Progenitor cell of endocrine pancreas (in vitro differentiated cells): ENCODE data around the gene ZNF407. TPM values are rescaled to one million over a fixed set of nuclear protein-coding genes. Genes with fewer than 3 reads are reported as not detected.

ENCODE experiments used
- DNase-seq: peaks from one replicate; pipeline ENCODE4 v3.0.0; 2021; ENCODE audit warnings: low spot score; ENCODE audit not compliant: unreplicated experiment
- H3K27ac Mint-ChIP-seq: 2 replicates; pipeline ENCODE4 v1.8.0; 2021; ENCODE audit warnings: mild to moderate bottlenecking, moderate library complexity, mixed read lengths
- H3K27me3 Mint-ChIP-seq: 2 replicates; pipeline ENCODE4 v1.8.0; 2021; ENCODE audit warnings: mixed read lengths
- H3K36me3 Mint-ChIP-seq: 2 replicates; pipeline ENCODE4 v1.8.0; 2022; ENCODE audit warnings: mixed read lengths; ENCODE audit not compliant: insufficient read depth
- H3K4me1 Mint-ChIP-seq: 2 replicates; pipeline ENCODE4 v1.8.0; 2021; ENCODE audit warnings: low read depth, mixed read lengths
- H3K4me3 Mint-ChIP-seq: 2 replicates; pipeline ENCODE4 v1.8.0; 2021; ENCODE audit warnings: low read depth, mild to moderate bottlenecking, moderate library complexity, mixed read lengths
- H3K9me3 Mint-ChIP-seq: 2 replicates; pipeline ENCODE4 v1.8.0; 2021; ENCODE audit warnings: low read depth, mixed read lengths
- CTCF ChIP-seq: fragments of 200-600 bp; sonication (generic); IDR thresholded peaks from one replicate; pipeline ENCODE4 v1.5.0; 2021; ENCODE audit warnings: antibody characterized with exemption, mild to moderate bottlenecking; ENCODE audit not compliant: unreplicated experiment
- total RNA-seq: library from RNA; stranded (reverse); gene quantifications from 2 replicates; pipeline ENCODE4 v1.2.1, GENCODE V29; 2021

ZNF407 gene
- total RNA-seq, 1 donor from 2014 or later: 18.1 TPM

- Mint-ChIP-seq H3K4me3 (no peak overlapping the region), H3K27me3 (no peaks in the 10 kb centered on the region), H3K36me3 (no peaks in the 10 kb centered on the region), H3K4me1 (no peaks in the 10 kb centered on the region), H3K27ac (no peak overlapping the region), H3K9me3 (no peaks in the 10 kb centered on the region)
- no peak for DNase-seq
- TF ChIP-seq CTCF: no peak
These were observed 361.5 kb downstream of the ZNF407 start for GRCh38 chr18:74959216-74959615.

GRCh38 chr18:74961596-74961995 is 363.9 kb downstream of the ZNF407 start:
- no peaks in the 10 kb centered on the region for H3K27me3 Mint-ChIP-seq
- H3K4me1 Mint-ChIP-seq: no peaks in the 10 kb centered on the region
- no peak overlapping the region for H3K27ac Mint-ChIP-seq
- TF ChIP-seq CTCF: no peak
- H3K36me3 Mint-ChIP-seq: peaks cover 3% of the 10 kb centered on the region
- DNase-seq: no peak
- H3K4me3 Mint-ChIP-seq: no peak overlapping the region
- H3K9me3 Mint-ChIP-seq: peaks cover 13% of the 10 kb centered on the region

DNA sequence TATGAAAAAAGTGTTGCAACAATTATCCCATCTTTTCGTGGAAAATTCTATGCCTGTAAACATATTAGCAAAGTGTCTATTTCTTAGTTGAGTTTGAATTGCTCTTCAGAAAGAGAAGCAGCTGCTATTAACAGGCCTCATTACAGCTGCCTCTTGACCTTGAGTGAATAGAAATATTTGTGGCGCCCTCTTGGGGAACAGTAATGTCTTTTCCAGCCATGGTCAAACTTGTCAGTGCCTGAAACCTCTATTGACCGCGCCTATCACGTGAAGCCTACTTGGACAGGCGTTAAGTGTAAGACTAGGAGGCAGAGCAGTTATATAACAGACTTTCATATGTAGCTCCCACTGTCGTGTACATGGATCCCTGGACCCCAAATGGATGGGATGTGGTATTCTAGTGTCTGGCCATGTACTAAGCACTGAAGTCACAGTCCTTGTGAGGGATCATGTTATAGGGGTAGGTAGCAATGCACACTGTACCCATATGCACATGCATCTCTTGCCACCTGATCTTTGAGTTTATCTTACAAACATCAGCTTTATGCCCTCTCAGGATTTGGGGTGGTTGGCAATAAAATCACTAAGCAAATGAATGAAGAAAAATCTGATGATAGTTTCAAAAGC is 366.3 kb downstream of the ZNF407 start:
- no peaks in the 10 kb centered on the region for H3K27me3 Mint-ChIP-seq
- no peaks in the 10 kb centered on the region for H3K4me1 Mint-ChIP-seq
- H3K9me3 Mint-ChIP-seq: peaks cover 20% of the 10 kb centered on the region
- DNase-seq: no peak
- TF ChIP-seq CTCF: peak; percentile 34
- peaks cover 6% of the 10 kb centered on the region for H3K36me3 Mint-ChIP-seq
- no peak overlapping the region for H3K4me3 Mint-ChIP-seq
- H3K27ac Mint-ChIP-seq: peak overlapping the region; percentile 51

DNA sequence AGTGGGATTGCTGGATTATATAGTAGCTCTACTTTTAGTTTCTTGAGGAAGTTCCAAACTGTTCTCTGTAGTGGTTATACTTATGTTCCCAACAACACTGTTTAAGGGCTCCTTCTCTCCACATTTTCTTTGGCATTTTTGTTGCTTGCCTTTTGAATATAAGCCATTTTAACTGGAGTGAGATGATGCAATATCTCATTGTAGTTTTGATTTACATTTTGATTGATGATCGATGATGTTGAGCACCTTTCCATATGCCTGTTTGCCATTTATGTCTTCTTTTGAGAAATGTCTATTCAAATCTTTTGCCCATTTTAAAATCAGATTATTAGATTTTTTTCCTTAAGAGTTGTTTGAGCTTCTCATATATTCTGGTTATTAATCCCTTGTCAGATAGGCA is 368.0 kb downstream of the ZNF407 start:
- peaks cover 20% of the 10 kb centered on the region for H3K9me3 Mint-ChIP-seq
- no peaks in the 10 kb centered on the region for H3K27me3 Mint-ChIP-seq
- H3K4me1 Mint-ChIP-seq: no peaks in the 10 kb centered on the region
- DNase-seq: no peak
- no peak overlapping the region for H3K27ac Mint-ChIP-seq
- H3K36me3 Mint-ChIP-seq: peaks cover 6% of the 10 kb centered on the region
- H3K4me3 Mint-ChIP-seq: no peak overlapping the region
- TF ChIP-seq CTCF: no peak

- peaks cover 20% of the 10 kb centered on the region for H3K9me3 Mint-ChIP-seq
- H3K27ac Mint-ChIP-seq: no peak overlapping the region
- H3K4me1 Mint-ChIP-seq: no peaks in the 10 kb centered on the region
- peaks cover 6% of the 10 kb centered on the region for H3K36me3 Mint-ChIP-seq
- no peaks in the 10 kb centered on the region for H3K27me3 Mint-ChIP-seq
- TF ChIP-seq CTCF: no peak
- H3K4me3 Mint-ChIP-seq: no peak overlapping the region
- DNase-seq: no peak
These were observed 369.8 kb downstream of the ZNF407 start for GRCh38 chr18:74967438-74967837.
